ENCODE data around the gene ATCAY.
"Not testable (repeated sequence)": the region's sequence is repeated elsewhere in the genome, so short reads cannot be mapped to it uniquely, and the experiment has no call there.

Gene ATCAY

GRCh38 chr19:3949997-3950859 is 69.7 kb downstream of the ATCAY start:
- no peak for DNase-seq

- no peak for DNase-seq
These were observed 70.7 kb downstream of the ATCAY start for GRCh38 chr19:3950871-3951861.

- DNase-seq: not testable (repeated sequence)
These were observed 72.3 kb downstream of the ATCAY start for GRCh38 chr19:3952755-3953276.

GRCh38 chr19:3954107-3954506 is 73.6 kb downstream of the ATCAY start:
- no peak for DNase-seq

- not testable (repeated sequence) for DNase-seq
These were observed 74.8 kb downstream of the ATCAY start for GRCh38 chr19:3955276-3955675.

- DNase-seq: no peak
These were observed 75.2 kb downstream of the ATCAY start for GRCh38 chr19:3955688-3956087.

- no peak for DNase-seq
These were observed 78.6 kb downstream of the ATCAY start for GRCh38 chr19:3958836-3959765.

GRCh38 chr19:3959766-3960131 is 79.3 kb downstream of the ATCAY start:
- DNase-seq: no peak

- DNase-seq: no peak
These were observed 80.5 kb downstream of the ATCAY start for GRCh38 chr19:3961007-3961406.

GRCh38 chr19:3963458-3964255 is 83.2 kb downstream of the ATCAY start:
- DNase-seq: no peak

- DNase-seq: no peak
These were observed 84.0 kb downstream of the ATCAY start for GRCh38 chr19:3964256-3965194.

GRCh38 chr19:3966051-3967017 is 85.8 kb downstream of the ATCAY start:
- DNase-seq: no peak

- DNase-seq: not testable (repeated sequence)
These were observed 87.5 kb downstream of the ATCAY start for GRCh38 chr19:3967983-3968382.

- DNase-seq: no peak
These were observed 88.3 kb downstream of the ATCAY start for GRCh38 chr19:3968556-3969434.

- no peak for DNase-seq
These were observed 89.2 kb downstream of the ATCAY start for GRCh38 chr19:3969435-3970312.

- no peak for DNase-seq
These were observed 89.9 kb downstream of the ATCAY start for GRCh38 chr19:3970313-3970807.
